CD4-positive, alpha-beta T cell treated with Interleukin-1 beta for 1 hour (primary cell): ENCODE results near the gene BUB3.

ENCODE experiments used
- DNase-seq, 2 donors: peaks; one replicate each; pipeline ENCODE4 v3.0.0-alpha.2; 2020 to 2022

The BUB3 gene

GRCh38 chr10:123205041-123205440 lies 50.8 kb downstream of the BUB3 start:
- no peak for DNase-seq

- DNase-seq = no peak
Measured at GRCh38 chr10:123212063-123212462, 57.9 kb downstream of the BUB3 start.

GRCh38 chr10:123212640-123213039 lies 58.4 kb downstream of the BUB3 start:
- DNase-seq = no peak

- DNase-seq = no peak
Measured at GRCh38 chr10:123213192-123213591, 59.0 kb downstream of the BUB3 start.
